ENCODE data around the gene ZNF616.

Gene ZNF616

DNA sequence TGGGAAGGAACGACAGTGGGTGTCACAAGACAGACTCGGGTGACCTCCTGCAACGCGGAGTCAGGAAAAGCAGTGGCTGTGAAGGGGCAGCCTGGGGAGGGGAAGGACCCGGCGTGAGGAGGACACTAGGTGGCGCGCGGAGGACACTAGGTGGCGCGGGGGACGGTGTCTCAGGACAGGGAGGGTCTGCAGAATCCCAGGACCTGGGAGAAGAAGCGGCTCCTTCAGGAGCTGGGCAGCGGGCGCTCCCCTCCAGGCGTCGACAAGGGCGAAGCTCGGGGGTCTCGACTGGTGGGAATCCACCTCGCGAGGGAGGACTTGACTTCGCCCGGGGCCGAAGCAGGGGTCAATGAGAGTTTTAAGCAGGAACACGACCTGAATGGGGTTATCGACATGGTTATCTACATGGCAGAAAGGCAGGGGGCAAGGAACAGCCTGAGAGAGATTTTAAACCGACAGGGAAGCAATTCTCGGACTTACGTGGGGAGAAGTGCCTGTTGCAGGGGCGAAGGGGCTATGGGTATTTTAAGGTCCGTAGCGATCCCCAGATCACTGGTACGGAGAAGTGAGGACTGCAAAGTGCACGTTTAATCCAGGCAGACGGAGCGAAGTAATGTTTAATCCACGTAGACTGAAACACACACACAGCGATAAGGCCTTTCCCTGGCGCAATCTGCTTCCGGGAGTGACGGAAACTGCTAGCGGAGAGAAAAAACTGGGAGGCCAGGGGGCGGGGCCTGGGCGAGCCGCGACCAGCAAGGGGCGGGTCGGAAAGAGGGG is at the start of gene ZNF616:
TSS of gene ZNF616 (minus strand) at position 687 of the 780 bp plus-strand sequence. CDS start 9,426 bp downstream, outside the sequence.
- peak; percentile 94 for DNase-seq

DNA sequence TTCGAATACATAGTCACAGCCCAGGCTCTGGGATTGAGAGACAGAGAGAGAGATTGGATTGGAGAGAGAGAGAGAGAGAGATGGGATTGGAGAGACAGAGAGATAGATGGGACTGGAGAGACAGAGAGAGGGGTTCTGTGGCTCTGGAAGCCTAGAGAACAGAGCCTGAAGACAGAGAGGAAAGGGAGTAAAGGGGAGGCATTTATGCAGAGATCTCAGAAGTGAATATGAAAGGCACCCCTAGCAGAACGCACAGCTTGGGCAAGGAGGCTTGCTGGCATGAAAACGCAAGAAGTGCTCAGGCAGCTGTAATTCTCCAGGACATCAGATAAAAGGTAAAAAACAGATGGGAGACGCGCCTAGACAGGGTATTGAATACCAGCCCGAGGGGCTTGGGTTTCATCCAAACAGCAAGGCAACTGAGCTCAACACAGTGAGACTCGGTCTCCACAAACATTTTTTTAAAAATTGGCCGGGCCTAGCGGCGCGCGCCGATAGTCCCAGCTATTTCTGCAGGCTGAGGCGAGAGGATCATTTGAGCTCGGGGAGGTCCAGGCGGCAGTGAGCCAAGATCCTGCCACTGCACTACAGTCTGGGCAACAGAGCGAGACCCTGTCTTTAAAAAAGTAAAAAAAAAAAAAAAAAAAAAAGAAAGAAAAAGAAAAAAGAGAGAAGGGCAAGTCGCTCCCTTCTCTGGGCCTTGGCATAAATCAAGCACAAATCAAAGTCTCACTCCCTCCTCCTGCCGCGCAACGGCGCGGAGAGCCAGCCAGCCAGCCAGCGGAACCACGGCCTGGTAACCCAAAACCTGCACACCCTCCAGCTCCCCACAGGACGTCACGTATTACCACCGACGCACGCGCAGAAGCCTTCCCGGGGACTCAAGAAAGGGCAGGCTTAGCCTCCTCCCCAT is 49.3 kb upstream of the ZNF616 start:
- DNase-seq: no peak

DNA sequence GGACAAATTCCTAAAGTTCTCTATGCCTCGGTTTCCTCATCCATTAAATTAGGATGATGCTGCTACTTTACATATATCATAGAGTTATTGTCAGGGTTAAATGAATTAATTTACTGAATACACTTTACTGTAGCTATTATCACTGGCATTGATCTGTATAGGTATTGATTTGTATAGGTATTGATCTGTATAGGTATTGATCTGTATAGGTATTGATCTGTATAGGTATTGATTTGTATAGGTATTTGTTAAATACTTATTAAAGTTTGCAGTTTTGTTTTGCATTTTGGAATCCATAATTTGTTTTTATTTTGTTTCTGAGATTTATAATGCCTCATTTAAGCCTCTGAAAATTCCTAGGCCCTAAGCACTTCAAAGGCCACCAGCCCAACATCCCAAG is 47.7 kb upstream of the ZNF616 start:
- DNase-seq: no peak

DNA sequence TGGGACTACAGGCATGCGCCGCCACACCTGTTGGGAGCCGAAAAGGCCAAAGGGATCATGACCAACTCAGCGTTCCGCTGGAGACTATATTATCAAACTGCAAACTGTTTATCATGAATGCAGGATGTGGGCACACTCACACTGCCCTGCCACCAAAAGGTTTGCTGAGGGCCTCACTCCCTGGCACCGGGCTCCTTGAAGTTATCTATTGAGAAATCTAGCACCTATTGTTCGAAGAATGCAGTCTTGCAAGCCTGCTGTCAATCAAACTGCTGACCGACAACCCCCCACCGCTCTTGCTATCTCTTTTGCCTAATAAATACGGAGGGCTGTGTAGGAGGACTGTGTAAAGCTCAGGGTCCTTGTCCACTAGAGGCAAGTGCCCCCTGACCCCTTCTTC is 36.8 kb upstream of the ZNF616 start:
- no peak for DNase-seq

DNA sequence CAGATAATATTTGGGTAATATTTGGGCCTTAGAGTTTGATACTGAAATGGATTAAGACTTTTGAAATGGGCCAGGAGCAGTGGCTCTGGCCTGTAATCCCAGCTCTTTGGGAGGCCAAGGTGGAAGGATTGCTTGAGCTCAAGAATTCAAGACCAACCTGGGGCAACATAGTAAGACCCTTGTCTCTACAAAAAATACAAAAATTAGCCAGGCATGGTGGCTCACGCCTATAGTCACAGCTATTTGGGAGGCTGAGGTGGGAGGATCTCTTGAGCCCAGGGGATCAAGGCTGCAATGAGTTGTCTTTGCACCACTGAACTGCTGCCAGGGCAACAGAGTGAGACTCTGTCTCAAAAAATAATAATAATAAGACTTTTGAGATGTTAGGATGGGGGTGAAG is 32.6 kb upstream of the ZNF616 start:
- DNase-seq: no peak

DNA sequence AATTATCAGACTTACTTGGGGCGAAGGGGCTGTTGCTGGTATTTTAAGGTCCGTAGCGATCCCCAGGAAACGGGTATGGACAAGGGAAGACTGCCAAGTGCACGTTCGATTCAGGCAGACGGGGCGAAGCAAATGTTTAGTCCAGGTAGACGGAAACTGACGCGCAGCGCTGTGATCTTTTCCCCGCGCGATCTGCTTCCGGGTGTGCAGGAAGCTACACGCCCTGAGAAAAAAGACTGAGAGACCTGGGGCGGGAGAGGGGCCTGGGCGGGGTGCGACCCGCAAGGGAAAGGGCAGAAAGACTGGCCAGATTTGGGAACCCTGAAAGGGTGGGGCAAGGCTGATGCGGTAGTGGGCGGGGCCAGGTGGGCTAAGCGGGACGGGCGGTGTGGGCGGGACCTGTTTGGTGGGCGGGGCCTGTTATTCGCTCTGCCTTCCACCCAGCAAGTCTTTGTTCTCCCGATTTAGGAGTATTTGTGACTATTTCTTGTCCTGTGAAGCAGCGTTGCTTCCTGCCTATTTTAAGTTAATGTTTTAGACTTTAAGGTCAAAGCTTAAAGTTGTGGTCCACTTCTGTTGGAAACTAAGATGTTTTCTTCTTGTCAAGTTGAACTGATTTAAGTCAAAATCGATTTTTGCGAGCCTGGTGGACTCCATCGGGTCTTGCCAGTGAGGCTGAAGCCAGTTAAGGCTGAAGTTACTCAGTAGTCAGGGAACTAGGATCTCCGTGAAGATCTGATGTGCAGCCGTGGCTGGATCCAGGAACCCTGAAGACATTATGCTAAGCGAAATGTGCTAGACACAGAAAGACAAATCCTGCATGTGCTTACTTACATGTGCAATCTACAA is 31.8 kb upstream of the ZNF616 start, which contains the start of gene ZNF836:
TSS of gene ZNF836 (minus strand) at position 301 of the 849 bp plus-strand sequence. CDS start 3,549 bp downstream, outside the sequence.
- DNase-seq: peak; percentile 64

DNA sequence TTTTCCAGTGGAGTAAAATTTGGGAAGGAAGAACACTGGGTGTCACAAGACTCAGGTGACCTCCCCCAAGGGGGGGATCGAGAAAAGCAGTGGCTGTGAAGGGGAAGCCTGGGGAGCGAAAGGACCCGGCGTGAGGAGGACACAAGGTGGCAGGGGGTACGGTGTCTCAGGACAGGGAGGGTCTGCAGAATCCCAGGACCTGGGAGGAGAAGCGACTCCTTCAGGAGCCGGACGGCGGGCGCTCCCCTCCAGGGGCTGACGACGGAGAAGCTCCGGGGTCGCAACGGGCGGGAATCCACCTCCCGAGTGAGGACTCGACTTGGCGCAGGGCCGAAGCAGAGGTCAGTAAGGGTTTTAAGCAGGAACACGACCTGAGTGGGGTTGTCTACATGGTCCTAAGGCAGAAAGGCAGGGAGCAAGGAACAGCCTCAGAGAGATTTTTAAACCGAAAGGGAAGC is 31.2 kb upstream of the ZNF616 start:
- DNase-seq: no peak

DNA sequence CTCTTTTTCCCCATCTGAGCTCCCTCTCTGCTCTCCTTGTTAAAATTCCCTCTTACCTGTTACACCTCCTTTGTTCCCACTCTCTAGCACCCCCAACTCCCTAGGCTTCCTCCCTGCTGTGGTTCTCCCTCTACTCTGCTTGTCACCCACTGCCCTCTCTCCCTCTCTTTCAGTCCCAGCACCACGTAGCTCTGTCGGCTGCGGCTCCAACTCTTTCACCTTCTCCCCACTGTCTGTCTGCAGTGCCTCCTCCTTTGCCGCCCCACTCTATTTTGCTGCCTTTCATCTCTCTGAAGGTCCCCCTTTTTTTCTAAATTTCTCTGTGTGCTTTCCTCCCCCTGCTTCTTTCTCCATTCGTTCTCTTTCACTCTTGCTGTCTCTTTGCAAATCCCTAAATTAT is 30.6 kb upstream of the ZNF616 start:
- DNase-seq: no peak

DNA sequence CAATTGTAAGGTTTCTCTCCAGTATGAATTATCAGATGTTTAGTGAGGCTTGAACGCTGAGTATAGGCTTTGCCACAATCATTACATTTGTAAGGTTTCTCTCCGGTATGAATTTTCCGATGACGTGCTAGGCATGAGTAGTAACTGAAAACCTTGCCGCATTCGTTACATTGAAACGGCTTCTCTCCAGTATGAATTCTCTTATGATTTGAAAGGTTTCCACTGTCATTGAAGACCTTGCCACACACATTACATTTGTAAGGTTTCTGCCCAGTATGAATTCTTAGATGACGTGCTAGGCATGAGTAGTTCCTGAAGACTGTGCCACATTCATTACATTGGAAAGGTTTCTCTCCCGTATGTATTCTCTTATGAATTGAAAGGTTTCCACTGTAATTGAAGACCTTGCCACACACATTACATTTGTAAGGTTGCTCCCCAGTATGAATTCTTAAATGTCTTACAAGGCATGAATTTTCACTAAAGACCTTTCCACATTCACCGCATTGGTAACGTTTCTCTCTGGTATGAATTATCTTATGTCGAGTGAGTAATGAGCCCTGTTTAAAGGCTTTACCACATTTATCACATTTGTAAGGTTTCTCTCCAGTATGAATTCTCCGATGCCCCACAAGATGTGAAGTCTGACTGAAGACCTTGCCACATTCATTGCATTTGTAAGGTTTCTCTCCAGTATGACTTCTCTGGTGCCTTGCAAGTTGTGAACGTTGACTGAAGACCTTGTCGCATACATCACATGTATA is 16.0 kb upstream of the ZNF616 start:
- no peak for DNase-seq

DNA sequence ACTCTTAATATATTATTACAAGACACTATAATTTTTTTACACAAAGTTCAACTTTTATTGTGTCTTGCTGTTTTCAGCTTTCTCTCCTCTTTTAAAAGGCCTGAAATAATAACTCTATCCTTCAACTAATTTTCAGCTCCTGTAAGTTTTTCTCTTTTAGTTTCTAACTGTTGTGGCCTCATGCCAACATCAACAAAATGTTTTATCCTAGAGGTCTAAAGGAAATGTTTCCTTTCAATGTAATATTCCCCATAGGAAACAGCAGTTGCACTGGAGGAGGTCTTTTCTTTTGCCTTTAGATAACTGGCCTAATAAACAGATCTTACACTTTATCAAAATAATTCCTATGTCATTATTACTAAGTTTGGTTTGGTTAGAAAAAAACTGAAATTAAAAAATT is 8.5 kb upstream of the ZNF616 start:
- no peak for DNase-seq

DNA sequence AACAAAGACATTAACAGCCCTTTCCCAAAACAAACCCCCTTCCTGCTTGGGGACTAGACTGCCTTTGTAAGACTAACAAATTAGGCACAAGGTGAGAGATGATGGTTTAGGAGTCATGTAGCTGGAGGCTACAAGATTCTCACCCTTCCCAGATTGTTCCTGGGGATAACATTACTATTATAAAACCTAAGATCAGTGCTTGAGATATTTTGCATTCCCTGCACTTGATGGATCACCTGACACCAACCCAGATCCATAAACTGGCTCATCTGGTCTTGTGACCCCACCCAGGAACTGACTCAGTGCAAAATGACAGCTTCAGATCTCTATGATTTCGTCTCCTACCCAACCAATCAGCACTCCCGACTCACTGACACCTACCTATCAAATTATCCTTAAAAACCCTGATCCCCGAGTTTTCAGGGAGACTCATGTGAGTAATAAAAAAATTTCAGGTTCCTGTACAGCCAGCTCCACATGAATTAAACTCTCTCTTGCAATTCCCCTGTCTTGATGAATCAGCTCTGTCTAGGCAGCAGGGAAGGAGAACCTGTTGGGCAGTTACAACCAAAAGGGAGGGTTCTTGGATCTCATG is 2.4 kb upstream of the ZNF616 start:
- no peak for DNase-seq

DNA sequence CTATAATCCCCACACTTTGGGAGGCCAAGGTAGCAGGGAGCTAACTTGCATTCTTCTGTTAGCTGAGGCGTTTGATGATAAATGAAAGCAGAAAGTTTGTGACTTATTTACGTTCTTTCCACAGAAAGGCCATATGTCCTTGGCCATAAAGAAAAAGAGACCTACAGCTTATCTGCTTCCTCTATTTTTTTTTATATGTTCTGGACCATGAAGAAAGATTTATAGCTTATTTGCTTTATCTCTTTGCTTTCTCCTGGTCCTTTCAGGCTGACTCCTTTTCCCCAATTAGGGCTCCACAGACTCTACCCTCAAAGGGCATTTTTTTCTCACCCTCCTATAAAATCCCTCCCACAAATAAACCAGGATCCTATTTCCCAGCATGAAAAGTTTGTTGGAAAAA is 1.5 kb upstream of the ZNF616 start:
- no peak for DNase-seq

DNA sequence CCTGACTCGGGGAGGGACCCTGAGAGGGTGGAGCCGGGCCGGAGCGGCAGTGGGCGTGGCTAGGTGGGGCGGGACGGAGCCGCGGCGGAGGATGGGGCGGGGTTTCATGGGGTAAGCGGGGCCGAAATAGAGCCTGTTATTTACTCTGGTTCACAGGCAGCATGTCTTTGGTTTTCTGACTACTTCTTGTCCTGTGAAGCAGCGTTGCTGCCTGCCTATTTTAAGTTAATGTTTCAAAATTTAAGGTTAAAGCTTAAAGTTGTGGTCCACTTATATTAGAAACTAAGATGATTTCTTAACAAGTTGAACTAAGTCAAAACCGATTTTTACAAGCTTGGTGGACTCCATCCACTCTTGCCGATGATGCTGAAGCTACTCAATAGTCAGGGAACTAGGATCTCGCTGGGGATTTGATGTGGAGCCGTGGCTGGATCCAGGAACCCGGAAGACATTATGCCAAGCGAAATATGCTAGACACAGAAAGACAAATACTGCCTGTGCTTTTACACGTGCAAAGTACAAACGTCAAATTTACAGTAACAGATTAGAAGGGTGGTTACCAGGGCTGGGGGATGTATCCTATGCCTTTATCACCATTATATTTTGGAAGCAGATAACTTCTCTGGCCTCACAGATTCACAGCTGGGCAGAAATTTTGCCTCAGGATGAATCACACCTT is 433 bp upstream of the ZNF616 start:
- no peak for DNase-seq

DNA sequence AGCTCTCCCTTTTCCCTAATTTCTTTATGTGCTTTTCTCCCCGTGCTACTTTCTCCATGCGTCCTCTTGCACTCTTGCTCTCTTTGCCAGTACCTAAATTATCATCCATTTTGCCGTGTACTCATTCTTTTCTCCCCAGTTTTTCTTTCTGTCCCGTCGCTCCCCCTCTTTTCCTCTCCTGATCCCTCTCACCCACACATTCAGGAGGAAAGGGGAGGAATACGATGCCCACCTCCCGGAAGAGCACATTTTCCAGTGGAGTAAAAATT is 821 bp downstream of the ZNF616 start:
- DNase-seq: no peak

DNA sequence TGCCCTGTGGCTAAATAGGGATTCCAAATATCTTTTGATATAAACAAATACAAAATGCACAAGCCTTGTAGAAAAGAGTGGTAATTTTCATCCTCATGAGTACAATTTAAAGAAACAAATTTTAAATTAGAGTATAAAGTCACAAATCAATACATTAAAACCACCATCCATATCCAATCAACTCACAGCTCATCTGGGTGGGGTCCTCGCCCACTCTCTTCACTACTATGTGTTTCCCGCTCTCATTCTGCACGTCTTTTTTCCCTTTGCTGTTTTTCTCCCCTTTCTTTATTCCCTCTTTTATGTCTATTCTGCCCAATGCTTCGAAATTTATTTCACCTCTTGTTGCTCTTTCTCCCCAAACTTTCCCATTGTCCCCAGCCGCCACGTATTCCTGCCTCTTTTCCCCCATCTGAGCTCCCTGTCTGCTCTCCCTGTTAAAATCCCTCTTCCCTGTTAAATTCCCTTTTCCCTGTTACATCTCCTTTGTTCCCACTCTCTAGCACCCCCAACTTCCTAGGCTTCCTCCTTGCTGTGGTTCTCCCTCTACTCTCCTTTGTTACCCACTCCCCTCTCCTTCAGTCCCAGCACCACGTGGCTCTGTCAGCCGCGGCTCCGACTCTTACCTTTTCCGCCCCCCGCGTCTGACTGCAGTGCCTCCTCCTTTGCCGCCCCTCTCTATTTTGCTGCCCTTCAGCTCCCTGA is 1.3 kb downstream of the ZNF616 start:
- DNase-seq: peak; percentile 18

DNA sequence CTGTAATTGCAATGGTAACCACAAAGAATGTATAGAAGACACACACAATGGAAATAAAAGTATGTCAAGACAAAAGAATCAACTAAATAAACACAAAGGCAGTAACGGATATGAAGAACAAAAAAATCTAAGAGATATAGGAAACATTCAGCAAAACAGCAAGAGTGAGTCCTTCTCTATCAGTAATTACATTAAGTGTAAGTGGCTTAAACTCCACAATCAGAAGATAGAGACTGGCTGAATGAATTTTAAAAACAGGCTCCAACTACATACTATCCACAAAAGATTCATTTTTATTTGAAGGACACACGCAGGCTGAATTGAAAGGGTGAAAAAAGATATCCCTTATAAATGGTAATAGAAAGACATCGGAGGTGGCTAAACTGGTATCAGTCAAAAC is 19.5 kb downstream of the ZNF616 start:
- DNase-seq: no peak

DNA sequence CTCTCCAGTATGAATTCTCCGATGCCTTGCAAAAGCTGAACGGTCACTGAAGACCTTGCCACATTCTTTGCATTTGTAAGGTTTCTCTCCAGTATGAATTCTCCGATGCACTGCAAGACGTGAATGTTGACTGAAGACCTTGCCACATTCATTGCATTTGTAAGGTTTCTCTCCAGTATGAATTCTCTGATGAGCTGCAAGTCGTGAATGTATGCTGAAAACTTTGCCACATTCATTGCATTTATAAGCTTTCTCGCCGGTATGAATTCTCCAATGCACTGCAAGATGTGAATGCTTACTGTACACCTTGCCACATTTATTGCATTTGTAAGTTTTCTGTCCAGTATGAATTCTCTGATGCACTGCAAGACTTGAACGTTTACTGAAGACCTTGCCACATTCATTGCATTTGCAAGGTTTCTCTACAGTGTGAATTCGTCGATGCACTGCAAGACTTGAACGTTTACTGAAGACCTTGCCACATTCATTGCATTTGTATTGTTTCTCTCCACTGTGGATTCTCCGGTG is 24.1 kb downstream of the ZNF616 start:
- no peak for DNase-seq

DNA sequence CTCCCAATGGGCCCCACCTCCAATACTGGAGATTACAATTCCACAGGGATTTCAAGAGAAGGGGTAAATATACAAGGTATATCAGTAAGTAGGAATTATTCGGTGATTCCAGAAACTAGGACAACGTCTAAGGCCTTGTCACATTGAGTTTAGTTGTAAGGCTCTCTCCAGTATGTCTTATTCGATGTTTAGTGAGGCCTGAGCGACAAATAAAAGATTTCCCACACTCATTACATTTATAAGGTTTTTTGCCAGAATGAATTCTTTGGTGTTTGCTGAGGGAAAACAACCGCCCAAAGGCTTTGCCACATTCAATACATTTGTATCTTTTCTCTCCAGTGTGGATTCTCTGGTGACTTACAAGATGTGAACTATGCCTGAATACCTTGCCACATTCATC is 25.0 kb downstream of the ZNF616 start:
- DNase-seq: no peak

DNA sequence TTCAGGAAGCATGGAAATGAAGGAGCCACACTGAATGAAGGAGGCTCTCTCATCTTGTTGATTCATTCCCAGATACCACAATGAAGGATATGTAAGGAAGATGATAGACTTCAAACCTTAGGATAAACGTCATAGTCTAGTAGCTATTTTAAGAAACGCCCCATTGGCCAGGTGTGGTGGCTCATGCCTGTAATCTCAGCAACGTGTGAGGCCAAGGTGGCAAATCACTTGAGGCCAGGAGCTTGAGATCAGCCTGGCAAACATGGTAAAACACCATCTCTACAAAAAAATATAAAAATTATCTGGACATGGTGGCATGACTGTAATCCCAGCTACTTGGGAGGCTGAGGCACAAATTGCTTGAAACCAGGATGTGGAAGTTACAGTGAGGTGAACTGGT is 27.1 kb downstream of the ZNF616 start:
- DNase-seq: no peak

DNA sequence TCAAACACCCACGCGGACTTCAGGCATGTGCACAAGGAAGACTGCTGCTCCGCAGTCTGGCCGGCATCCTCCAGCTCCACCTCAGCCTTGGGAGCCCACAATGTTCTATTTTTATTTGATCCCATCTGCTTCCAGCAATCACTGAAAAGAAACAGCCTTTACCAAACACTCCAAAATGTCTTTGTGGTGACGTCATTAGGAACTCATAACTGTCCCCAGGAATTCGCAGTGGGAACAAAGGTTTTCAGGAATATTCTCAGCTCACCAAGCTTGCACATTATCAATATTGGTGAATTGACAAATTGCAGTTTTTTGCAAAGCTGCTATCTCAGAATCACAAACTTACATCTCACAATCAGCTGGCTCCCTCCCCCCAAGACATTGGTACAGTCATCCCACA is 29.0 kb downstream of the ZNF616 start:
- DNase-seq: no peak
